GM18520 (cell line): ENCODE measurements around the gene MYZAP.
A peak's percentile ranks its signal among the peaks of the same experiment; 100 is the strongest.

Experiments used
- ATAC-seq: cut with Tn5 transposase; IDR thresholded peaks from one replicate; pipeline ENCODE4 v1.9.1; 2021; ENCODE audit not compliant: unreplicated experiment

The MYZAP gene

DNA sequence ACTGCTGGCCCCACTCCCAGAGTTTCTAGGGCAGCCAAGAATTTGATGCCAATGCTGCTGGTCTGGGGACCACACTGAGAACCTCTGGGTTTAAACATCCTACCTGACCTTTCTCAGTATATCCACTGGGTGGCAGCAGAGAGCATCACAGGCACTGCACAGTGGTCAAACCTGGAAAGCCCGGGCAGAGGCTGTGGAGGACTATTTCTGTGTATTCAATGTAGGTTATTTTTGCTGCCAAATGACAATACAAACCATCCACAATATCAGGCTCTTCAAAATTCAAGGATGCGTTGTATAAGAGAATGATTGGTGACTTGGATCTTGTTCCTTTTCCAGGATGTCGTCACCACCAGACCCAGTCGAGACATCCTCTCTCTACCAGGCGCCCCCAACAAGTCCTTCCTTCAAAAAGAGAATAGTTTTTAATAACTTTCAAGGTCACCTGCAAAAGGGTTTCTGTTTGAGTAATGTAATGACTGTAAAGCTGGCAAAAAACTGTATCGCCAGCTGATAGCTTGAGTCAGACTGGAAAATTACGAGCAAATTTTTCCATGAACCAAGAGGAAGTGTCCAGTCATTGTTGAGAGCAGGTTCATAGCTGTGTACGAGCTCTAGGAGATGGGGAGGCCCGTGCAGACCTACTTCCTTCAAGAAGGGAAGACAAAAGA is 30.5 kb upstream of the MYZAP start:
- ATAC-seq, result peak; percentile 73

DNA sequence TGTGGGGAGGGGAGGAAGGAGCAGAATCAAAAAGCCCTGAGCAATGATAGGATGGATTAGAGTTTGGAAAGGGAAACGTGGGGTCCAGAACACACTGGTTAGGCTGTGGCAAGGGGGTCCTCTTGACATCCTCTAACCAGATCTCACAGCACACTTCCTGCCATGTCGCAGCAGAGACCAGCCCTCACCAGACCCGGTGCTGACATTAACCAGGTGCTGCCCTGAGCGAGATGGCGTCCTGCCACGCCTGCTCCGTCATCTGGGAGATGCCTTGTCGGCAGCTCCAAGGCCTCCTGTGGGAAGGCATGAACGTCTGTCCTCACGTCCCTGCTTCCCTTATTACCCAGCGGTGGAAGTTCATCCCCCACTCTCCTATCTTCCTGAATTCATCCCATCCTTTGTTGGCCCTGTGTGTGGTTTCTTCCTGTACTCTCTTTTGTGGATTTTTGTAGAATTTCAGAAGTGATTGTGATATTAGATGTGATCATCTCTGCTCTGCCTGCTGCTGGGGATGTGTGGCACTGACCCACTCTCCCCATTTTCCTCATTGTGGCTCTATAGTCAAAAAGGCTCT is 29.4 kb upstream of the MYZAP start:
- ATAC-seq, result no peak

DNA sequence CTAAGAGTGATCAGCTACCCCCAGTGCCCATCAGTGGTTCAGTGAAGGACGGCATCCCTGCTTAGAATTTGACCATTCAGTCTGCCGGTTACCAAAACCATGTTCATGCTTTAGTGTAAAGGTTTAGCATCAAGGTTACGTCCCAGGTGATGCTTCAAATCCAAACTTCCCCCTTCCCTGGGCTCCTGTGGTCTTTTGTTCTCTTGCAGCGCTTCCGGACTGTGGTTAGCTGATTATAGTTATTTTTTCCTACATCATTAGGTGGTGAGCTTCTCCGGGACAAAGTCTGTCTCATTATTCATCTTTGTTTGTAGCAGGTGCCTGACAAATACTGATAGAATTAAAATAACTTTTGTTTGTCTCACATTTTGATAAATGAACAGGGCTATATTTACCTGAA is 28.3 kb upstream of the MYZAP start:
- no peak for ATAC-seq

DNA sequence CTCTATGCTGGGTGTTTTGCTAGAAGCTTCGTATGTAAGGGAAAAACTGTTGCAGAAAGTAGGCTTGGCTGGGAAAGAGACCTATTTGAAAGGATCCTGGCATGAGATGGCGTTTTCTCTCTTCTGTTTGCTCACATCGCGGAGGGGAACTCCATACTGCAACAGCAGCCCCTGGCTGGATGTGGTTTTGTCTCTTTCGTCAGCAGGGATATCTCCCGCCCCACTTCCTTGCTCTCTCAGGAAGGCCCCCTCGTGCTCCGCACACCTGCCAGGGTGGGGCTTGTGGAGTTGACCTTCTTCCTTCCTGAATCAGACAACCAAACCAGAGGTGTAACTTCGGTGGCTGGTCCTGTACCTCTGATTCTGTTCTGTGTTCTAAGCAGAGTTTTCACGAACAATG is 26.4 kb upstream of the MYZAP start:
- ATAC-seq, result no peak

DNA sequence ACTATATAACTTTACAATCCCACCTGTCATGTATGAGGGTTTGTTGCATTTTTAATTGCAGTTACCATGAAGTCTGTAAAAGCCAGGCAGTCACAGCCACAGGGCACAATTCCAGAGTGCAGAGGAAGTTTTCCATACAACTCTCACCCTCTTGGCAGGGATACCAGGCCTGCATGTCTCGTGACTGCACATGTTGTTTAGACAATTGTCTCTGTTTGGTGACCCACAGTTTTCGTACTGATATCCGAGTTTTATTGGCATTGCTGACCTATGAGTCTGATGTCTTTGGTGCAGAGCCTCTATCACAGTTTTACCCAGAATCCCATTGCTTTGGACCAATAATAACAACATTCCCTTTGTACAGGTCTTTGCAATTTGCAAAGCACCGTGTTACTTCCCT is 24.9 kb upstream of the MYZAP start:
- no peak for ATAC-seq

DNA sequence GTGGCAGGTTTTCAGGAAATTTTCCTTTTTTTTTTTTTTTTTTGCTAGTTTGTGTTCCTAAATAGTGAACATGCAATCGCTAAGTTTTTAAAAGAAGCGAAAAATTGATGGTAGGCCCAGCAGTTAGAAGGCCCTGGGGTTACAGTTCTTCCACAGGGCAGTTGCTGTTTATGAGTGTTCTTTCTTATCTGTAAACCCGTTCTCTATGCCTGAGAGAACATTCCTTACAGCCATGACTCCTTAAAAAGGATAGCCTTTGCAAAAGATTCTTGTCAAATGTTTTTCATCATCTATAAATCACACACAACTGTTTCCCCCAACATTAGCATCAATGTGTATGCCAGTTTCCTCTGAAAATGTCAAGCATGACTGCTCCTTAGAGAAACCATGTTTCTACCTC is 23.8 kb upstream of the MYZAP start:
- no peak for ATAC-seq

DNA sequence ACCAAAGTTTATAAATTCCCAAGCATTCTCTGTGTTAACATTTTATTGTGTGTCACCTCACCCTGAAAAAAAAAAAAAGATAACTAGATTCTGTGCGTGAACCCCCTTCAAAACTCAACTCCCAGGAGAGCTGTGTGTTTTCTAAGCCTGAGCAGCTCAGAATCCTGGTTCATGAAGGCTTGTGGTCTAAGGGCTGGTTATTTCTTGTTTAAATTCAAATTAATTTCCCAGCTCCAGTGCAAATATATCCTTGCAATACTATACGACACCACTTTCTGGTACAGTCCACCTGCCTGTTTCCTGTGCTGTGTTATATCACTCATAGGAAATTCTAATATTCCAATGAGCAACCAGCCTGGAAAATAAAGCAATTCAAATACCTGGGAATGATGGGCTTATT is 23.4 kb upstream of the MYZAP start:
- no peak for ATAC-seq

DNA sequence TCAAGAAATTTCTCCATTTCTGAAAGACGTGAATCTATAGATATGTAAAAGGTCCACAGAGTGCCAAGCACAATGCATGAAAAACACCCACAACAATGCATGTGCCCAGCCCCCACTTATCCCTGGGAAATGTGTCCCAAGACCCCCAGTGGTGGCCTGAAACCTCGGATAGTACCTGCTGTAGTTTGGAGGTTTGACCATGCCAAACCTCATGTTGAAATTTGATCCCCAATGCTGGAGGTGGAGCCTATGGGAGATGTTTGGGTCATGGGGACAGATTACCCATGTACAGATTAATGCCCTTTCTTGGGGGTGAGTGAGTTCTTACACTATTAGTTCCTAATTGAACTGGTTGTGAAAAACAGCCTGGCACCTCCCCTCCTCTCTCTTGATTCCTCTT is 21.4 kb upstream of the MYZAP start:
- ATAC-seq, result no peak

DNA sequence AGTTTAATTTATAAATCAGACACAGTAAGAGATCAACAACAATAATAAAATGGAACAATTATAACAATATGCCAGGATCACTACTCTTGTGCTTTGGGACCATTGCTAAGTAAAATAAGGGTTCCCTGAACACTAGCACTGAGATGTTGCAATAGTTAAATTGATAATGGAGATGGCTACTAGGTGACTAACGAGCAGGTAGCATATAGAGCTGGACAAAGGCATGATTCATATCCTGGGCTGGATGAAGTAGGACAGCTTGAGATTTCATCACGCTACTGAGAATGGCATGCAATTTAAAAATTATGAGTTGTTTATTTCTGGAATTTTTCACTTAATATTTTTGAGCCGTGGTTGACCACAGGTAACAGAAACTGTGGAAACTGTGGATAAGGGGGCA is 20.7 kb upstream of the MYZAP start:
- ATAC-seq, result no peak

DNA sequence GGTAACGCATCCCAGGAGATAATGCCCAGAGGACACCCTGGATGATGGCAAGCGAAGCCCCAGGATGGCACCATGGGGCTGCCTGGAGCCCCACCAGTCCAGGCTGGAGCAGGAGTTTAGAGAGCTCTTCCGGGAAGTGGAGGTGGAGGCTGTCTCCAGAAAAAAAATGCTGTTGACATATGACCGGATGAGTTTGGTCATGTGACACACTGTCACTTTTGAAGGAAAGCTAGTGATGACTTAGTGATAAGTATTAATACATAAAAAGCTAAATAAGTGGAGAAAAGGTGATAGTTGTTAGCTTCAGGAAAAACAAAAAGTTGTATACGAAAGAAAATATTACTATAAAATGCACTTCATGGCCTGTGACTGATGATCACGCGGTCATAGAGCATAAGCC is 20.0 kb upstream of the MYZAP start:
- no peak for ATAC-seq

DNA sequence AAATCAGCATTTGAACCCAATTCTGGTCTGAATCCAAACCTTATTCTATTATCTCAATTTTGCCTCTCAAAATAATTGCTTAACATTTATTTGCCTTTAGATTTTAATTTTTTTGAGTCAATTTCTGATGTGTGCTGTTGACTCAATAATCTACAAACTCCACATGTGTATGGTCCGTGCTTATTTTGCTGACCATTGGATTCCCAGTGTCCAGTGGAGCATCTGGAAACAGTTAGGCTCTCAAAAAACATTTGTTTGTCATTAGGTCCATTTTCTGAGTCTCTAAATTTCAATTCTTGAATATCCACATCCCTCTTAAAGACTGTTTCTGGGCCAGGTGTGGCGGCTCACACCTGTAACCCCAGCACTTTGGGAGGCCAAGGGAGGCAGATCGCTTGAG is 19.2 kb upstream of the MYZAP start:
- no peak for ATAC-seq

DNA sequence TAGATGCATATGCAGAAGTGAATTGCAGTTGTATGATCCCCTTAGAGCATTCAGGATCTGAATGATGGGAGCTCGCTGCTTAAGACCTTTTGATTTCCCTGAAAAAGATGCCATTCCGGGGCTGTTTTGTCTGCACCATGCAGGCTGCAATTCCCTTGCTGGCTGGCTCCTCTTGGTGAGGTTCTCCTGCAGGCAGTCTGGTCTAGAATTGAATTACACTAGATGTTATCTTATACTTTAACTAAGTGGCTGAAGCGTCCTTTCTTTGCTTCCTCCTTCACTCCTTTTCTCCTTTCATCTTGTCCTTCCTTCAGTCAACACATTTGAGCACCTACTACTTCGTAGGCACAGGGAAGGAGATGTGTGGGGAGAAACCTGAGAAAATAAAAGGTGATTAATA is 18.6 kb upstream of the MYZAP start:
- no peak for ATAC-seq

DNA sequence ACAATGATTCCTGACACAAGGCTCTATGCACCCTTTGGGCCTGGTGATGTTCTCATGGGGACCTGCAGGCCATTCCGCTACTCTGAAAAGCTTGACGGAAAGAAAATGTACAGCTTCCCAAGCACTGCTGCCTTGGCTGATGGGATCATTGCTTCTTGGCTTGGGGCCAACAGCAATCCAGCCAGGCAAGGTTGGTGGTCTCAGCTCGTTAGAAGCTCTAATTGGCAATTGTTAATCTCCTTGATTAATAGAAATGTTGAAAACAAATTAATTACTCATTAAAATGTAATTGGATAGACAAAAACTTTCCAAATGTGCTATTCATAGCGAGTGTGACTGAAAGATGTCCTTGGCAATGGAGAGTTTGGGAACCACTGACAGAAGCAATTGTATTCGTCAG is 16.3 kb upstream of the MYZAP start:
- no peak for ATAC-seq

DNA sequence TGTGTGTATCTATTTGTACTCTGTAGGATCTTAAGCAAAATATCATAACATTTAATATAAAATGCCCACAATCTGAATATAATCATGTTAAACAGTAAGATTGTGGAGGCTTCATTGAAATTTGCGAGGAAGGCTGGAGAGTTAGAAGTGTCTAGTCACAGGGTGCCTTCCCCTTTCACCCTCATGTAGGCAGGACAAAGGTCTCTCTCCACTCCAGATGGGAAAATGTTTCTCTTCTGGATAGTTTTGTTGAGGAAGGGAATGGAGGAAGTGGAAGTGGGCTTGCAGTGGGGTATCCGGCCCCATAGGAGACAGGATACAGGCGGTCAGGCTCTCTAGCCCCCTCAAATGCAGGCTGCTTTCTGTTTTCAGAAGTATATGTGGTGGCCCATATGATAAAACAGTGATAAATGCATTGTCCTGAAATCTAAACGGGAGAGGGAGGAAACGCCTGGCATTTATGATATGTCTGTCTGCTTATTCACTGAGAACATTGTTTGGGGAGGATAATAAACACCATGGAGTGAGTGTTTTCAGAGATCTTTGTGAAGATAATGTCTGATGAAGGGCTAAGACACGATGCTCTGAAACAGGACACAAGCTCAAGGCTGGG is 13.3 kb upstream of the MYZAP start:
- no peak for ATAC-seq

DNA sequence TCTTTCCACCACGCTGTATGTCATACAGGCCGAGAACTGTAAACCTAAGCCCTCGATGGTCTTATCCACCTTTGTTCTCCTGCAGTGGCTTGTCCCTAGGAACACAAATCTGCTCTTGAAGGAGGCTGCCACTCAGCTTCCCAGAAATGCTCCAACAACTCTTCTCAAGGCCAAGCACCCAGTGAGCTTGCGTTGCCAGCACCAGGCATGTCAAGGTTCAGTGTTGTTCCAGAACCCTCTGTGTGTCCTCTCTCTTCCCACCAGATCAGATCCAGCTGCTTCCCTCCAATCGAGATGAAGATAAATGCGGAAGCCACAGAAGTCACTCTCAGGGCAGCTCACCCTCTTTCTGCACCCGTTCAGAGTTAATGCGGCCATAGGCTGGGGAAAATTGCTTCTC is 11.3 kb upstream of the MYZAP start:
- no peak for ATAC-seq

DNA sequence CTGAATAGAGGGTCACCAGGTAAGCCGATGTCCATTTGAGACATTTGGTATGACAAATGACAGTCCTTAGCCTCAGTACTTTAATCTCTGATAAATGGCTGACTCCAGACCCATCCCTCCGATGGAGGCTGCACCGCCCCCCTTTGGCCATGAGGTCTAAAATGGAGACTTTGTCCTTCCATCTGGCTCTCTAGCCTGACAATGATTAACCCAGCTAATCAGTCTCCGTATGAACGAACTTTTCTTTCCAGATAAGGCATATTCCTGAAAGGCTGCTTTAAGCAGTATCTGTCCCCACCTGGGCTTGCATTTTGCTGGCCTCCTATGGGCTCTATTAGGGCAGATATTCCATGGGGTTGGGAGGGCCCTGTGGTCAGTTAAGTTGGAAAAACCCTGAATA is 10.8 kb upstream of the MYZAP start:
- ATAC-seq, result no peak

DNA sequence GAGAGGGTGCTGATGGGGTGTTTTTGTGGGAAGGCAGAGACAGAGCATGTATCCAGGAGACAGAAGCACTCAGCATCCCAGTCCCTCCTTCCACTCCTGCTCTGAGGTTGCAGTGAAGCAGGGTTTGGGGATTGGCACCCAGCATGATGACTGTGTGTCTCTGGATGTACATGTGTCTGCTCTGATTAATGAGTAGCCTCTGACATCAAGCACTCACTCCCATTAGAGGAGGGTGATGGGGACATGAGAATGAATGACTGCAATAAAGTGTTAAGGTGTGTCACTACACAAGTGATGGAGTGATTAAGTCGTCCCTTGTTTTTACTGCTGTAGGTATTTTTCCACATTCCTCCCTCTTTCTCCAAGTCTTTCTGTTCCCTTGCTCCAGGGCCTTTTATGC is 9.6 kb upstream of the MYZAP start:
- no peak for ATAC-seq

DNA sequence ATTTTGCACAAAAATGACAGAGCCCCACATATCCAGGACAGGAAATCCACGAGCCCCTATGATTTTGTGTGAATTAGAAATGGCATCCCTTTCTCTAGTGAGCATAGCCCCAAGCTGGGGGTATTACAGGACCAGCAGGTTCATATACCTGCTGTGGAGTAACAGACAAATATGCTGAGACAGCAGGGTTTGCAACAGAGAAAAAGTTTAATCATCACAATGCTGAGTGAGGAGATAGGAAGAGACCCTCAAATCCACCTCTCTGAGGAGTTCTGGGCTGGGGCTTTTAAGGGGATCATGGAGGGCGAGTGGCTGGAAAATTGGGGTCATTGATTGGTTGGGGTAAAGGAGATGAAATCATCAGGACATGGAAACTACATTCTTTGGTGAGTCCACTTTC is 8.4 kb upstream of the MYZAP start:
- ATAC-seq, result no peak

DNA sequence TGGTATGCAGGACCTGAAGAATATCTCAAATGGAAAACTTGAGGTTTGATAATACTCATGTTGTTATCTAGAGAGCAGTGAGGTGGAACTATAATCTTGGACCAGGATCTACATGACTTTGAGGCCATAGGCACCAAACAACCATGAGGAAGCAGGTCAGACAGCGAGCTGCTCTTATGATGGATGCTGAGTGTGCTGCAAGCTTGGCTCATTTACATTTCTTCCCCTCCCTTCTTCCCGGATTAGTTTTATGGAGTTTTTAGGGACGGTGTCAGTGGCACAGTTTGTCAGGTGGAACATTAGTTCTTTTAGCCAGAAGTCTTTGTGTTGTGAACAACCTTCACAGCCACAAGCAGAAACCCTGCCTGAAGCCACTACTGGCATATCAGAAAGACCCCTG is 8.0 kb upstream of the MYZAP start:
- no peak for ATAC-seq

DNA sequence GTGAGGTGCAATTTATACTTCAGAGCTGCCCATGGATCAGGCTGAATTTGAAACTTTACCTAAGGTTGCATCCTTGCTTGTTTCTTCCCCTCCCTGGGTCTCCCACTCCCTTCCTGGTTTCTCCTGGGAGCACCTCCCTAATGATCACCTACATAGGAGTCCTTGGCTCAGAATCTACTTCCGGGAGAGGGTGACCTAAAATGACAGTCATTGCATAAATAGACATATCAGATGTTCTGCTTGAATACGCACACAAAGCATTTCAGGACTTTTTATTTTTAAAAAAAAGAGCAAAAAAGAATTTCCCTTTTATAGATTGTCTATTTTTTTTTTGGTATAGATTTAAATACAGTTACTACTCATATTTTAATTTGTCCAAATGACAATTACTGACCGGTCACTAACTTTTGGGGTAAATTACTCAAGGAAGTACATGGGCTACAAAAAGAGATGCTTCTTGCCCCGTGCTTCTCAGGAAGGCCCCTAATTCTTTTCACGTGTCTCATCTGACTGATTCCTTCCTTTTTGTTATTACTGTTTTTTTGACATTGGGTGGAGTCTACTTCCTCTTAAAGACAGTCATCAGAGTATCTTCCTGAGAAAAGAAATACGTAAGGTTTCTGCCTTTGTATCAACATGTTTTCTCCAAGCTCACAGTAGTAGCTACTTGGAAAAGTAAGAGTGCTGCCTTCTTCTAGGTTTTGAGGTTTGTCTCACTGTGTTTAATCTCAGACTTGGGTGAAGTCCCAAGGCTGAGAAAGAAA is 4.9 kb upstream of the MYZAP start:
- no peak for ATAC-seq

DNA sequence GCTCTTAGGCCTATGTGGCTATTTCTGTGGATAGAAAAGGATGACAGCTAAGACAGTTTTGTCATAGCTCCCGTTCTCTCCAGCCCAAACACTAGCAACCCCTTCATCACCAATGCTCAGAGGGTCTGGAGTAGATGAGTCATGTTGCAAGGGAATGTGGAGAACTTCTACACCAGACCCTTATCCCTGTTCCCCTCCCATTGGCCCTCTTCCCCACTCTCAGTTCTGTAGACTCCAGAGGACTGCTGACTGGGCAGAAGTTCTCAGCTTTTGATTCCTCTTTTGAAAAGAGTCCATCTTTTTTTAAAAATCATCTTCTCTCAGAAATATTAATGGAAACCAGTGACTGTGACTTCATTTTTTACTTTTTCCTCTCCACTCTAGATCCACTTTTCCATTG is 2.4 kb upstream of the MYZAP start:
- no peak for ATAC-seq

DNA sequence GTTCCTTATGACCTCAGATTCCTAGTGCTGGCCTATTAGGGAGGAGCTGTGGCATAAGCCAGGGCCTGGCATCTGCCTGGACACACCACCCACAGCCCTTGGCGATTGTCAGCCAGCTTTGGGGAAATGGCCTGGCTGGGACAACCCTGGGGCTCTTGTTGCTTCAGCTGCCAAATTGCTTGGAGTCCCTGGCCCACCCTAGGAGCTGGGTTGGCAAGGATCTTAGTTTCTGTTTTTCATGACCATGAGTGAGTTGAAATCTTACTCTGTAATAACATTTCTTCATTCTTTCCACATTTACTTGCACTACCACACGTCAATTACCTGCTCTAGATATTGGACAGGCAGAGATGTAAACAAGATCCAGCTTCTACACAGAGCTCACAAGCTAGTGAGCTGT is 1.9 kb upstream of the MYZAP start:
- no peak for ATAC-seq
